K562 (cell line): ENCODE results near the gene NR1D2. TPM values are rescaled to one million over a fixed set of nuclear protein-coding genes. Genes with fewer than 3 reads are reported as not detected.
A peak's percentile ranks its signal among the peaks of the same experiment; 100 is the strongest.

Source experiments
- CREB1 ChIP-seq, 2 experiments: sonication (generic) in 1 of 2; formaldehyde crosslinking in 1 of 2; IDR thresholded peaks; 2 replicates each; pipeline versions ENCODE4 v1.6.1 to v1.8.0; 2012 to 2022; ENCODE audit warnings: inconsistent platforms in 1 of 2, mild to moderate bottlenecking in 1 of 2, missing genetic modification reagents in 1 of 2, moderate library complexity in 1 of 2
- CSDE1 ChIP-seq, 2 experiments: fragments of 450-650 bp; IDR thresholded peaks; 2 replicates each; pipeline ENCODE4 v1.6.1; 2016; ENCODE audit warnings: mild to moderate bottlenecking in 1 of 2
- FOXJ2 ChIP-seq: fragments of 200-800 bp; sonication (Bioruptor generic); IDR thresholded peaks from 2 replicates; pipeline ENCODE4 v1.6.1; 2016; ENCODE audit warnings: missing genetic modification characterization, missing compliant biosample characterization
- FOXK2 ChIP-seq, 2 experiments: fragments of 450-650 bp; IDR thresholded peaks in 1 of 2; conservative IDR thresholded peaks in 1 of 2; 2 replicates each; pipeline ENCODE4 v1.6.1; 2016; ENCODE audit warnings: low read depth in 2 of 2, mild to moderate bottlenecking in 1 of 2
- GABPA ChIP-seq: fragments of 200-800 bp; sonication (Bioruptor generic); conservative IDR thresholded peaks from 2 replicates; pipeline ENCODE4 v1.6.1; 2016; ENCODE audit warnings: low read depth, missing genetic modification characterization, missing compliant biosample characterization
- GTF2A2 ChIP-seq: IDR thresholded peaks from 2 replicates; pipeline ENCODE4 v1.6.1; 2016; ENCODE audit warnings: mild to moderate bottlenecking, missing genetic modification characterization, missing compliant biosample characterization
- HES1 ChIP-seq: fragments of 450-650 bp; IDR thresholded peaks from 2 replicates; pipeline ENCODE4 v1.6.1; 2016; ENCODE audit warnings: low read depth, mild to moderate bottlenecking, moderate library complexity
- MAFK ChIP-seq: IDR thresholded peaks from 2 replicates; pipeline ENCODE4 v1.6.1; 2011; ENCODE audit warnings: low read length, improper control_type of control experiment
- MXD1 ChIP-seq: fragments of 250-450 bp; sonication (Bioruptor Pico); IDR thresholded peaks from 2 replicates; pipeline ENCODE4 v1.8.0; 2021; ENCODE audit warnings: borderline replicate concordance, mild to moderate bottlenecking, moderate library complexity; ENCODE audit not compliant: poor library complexity, severe bottlenecking
- MXI1 ChIP-seq: IDR thresholded peaks from 2 replicates; pipeline ENCODE4 v1.6.1; 2011; ENCODE audit warnings: low read depth, mild to moderate bottlenecking, improper control_type of control experiment, low read length
- NKRF ChIP-seq: fragments of 450-650 bp; IDR thresholded peaks from 2 replicates; pipeline ENCODE4 v1.6.1; 2016; ENCODE audit warnings: borderline replicate concordance
- PHF21A ChIP-seq: fragments of 450-650 bp; IDR thresholded peaks from 2 replicates; pipeline ENCODE4 v1.6.1; 2017; ENCODE audit warnings: low read depth, borderline replicate concordance
- TAF9B ChIP-seq: fragments of 450-650 bp; IDR thresholded peaks from 2 replicates; pipeline ENCODE4 v1.6.1; 2018; ENCODE audit warnings: mild to moderate bottlenecking; ENCODE audit not compliant: partially characterized antibody
- TOE1 ChIP-seq, 2 experiments: fragments of 450-650 bp in 1 of 2; sonication (generic) in 1 of 2; formaldehyde crosslinking in 1 of 2; IDR thresholded peaks; 2 replicates each; pipeline versions ENCODE4 v1.7.1 to v1.8.0; 2016 to 2022; ENCODE audit warnings: borderline replicate concordance in 2 of 2, mild to moderate bottlenecking in 2 of 2, antibody characterized with exemption in 1 of 2, inconsistent platforms in 1 of 2, low read depth in 1 of 2, missing genetic modification reagents in 1 of 2, moderate library complexity in 1 of 2
- TRIM24 ChIP-seq, 2 experiments: fragments of 450-650 bp; IDR thresholded peaks; 2 replicates each; pipeline ENCODE4 v1.6.1; 2016
- YY1 ChIP-seq, 3 experiments: IDR thresholded peaks; 2 replicates each; pipeline ENCODE4 v1.6.1; 2011; ENCODE audit warnings: low read length in 2 of 3, mild to moderate bottlenecking in 2 of 3, moderate library complexity in 2 of 3, borderline replicate concordance in 1 of 3, control low read depth in 1 of 3, low read depth in 1 of 3; ENCODE audit not compliant: insufficient read depth in 3 of 3, insufficient replicate concordance in 2 of 3, control insufficient read depth in 1 of 3, insufficient read length in 1 of 3; ENCODE audit errors: extremely low read depth in 1 of 3
- ZFP36 ChIP-seq: fragments of 150-350 bp; IDR thresholded peaks from 2 replicates; pipeline ENCODE4 v1.6.1; 2018; ENCODE audit warnings: low read length, low read depth; ENCODE audit not compliant: partially characterized antibody
- ZNF280A ChIP-seq: fragments of 450-650 bp; IDR thresholded peaks from 2 replicates; pipeline ENCODE4 v1.6.1; 2018; ENCODE audit warnings: mild to moderate bottlenecking, low read depth; ENCODE audit not compliant: partially characterized antibody
- ZNF282 ChIP-seq: sonication (generic); formaldehyde crosslinking; IDR thresholded peaks from 2 replicates; pipeline ENCODE4 v1.8.1; 2023; ENCODE audit warnings: missing genetic modification reagents
- polyA plus RNA-seq, 8 experiments: library from polyadenylated mRNA; depleted of rRNA in 4 of 8; stranded (reverse) in 5 of 8; unstranded in 3 of 8; fragments of >200 nt; fragmentation: Nextera tagmentation in 2 of 8; fragmentation: Illumina TruSeq in 1 of 8; extraction: Ambion mirVana in 2 of 8; extraction: Trizol in 1 of 8; gene quantifications; 2 replicates each; pipeline versions ENCODE4 v1.2.1 to v1.2.3, GENCODE V29; 2011 to 2014; ENCODE audit warnings: inconsistent platforms in 1 of 8, missing spikeins in 1 of 8
- total RNA-seq, 7 experiments: library from RNA; depleted of rRNA in 6 of 7; stranded (reverse); fragments of >200 nt in 6 of 7; fragmentation: Illumina TruSeq in 2 of 7; extraction: Trizol in 2 of 7; gene quantifications; 2 replicates each; pipeline versions ENCODE4 v1.2.1 to v1.2.3, GENCODE V29; 2011 to 2021; ENCODE audit warnings: low replicate concordance in 1 of 7

Gene NR1D2
- total and polyA plus RNA-seq, 9 of the 15 experiments (the other 6 are each of a cell fraction or from before 2014, with no cell fraction given): 1.2 to 5.5 (median 2.9) TPM

GRCh38 chr3:23915537-23916108 is 29.5 kb upstream of the NR1D2 start (continued):
- TF ChIP-seq HES1 (0 out of 2 replicates have a peak, but pooled peaks have one; percentile 16), YY1 (IDR thresholded peaks at IDR 0.05; ENCODE audit: borderline replicate concordance in 1 of 3, control insufficient read depth in 1 of 3, extremely low read depth in 1 of 3, insufficient read depth in 3 of 3, insufficient read length in 1 of 3, insufficient replicate concordance in 2 of 3, low read depth in 1 of 3, low read length in 2 of 3) (no peak), GTF2A2 (tag) (no peak), TAF9B (no peak), MXI1 (peak; percentile 30; the same call in 1 of the 2 replicates), MAFK (0 out of 2 replicates have a peak, but pooled peaks have one; percentile 21), PHF21A (peak; percentile 78; the same call in 1 of the 2 replicates), ZNF280A (peak; percentile 39), ZFP36 (no peak), NKRF (0 out of 2 replicates have a peak, but pooled peaks have one; percentile 56), GABPA (tag) (no peak), MXD1 (CRISPR knock-in tag) (no peak), ZNF282 (no peak), CSDE1 (IDR thresholded peaks at IDR 0.05) (0 out of 4 replicates have a peak, but pooled peaks of 1 of the 2 experiments have one; percentile 31), FOXK2 (conservative IDR thresholded peaks at IDR 0.05 in 1 of 2, IDR thresholded peaks at IDR 0.05 in 1 of 2; ENCODE audit: low read depth in 2 of 2) (peak; percentile 17 to 41; a peak in 1 of 4 replicates), TRIM24 (IDR thresholded peaks at IDR 0.05) (0 out of 4 replicates have a peak, but pooled peaks have one; percentile 22 to 31), TOE1 (IDR thresholded peaks at IDR 0.05; ENCODE audit: borderline replicate concordance) (peak; percentile 59; the same call in 1 of the 2 replicates), TOE1 (CRISPR knock-in tag; IDR thresholded peaks at IDR 0.05; ENCODE audit: borderline replicate concordance, low read depth) (no peak), FOXJ2 (tag) (no peak), CREB1 (IDR thresholded peaks at IDR 0.05) (peak; percentile 35; the same call in 1 of the 2 replicates), CREB1 (CRISPR knock-in tag; IDR thresholded peaks at IDR 0.05) (no peak)
